DMS153 treated with DMSO at 0.1 percent for 48 hours (cell line): Measurements from ENCODE around the gene SPPL3.
A peak's percentile ranks its signal among the peaks of the same experiment; 100 is the strongest.

ENCODE experiments used
- DNase-seq: peaks from one replicate; lab custom pipeline; 2025; ENCODE audit not compliant: unreplicated experiment; lab: John Stamatoyannopoulos, UW

SPPL3 gene

DNA sequence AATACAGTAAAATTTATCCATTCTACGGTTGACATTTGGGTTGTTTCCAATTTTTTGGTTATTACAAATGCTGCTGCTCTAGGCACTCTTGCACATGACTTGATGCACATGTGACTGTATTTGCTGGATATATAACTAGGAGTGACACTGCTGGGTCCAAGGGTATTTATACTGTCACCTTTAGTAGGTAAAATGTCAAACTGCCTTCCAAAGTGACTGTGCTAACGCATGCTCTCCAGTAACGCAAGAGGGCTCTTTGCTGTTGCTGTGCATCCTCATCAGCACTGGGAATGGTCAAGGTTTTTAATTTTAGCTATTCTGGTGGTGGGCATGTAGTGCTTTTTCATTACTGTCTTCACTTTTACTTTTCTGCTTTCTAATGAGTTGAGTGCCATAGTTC, 116.3 kb downstream of the SPPL3 start:
- DNase-seq, result no peak

DNA sequence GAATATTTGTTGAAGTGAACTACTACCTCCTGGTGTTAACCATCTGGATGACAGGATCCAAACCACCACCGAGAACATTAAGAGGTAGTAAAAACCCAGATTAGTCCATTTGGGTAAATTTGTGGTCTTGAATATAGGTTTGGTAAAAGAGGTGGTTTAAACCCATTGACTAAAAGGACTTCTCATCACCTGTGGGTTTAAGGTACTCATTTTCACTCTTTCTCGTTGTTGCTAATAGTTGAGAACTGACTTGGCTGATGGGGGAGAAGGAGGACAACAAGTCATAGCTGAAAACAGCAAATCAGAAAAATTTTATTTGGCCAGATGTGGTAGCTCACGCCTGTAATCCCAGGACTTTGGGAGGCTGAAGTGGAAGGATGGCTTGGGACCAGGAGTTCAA, 119.4 kb downstream of the SPPL3 start:
- no peak for DNase-seq

DNA sequence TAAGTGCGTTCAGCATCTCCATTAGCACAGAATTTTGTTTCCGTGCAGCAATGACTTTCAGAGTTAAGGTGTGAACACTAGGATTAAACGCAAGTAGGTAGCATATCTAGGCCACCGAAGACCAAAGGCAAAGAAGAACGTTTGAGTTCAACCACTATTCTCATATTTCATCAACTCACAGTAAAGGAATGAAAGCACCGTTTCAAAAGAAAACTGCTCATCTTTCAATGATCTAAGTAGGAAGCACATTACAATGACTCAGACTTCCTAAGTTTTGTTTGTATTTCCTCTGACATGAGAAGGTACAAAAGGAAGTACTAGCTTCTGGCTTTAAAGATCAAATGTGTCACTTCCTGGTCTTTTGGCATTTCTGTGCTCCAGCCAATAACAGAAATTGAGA, 121.0 kb downstream of the SPPL3 start:
- DNase-seq, result no peak

DNA sequence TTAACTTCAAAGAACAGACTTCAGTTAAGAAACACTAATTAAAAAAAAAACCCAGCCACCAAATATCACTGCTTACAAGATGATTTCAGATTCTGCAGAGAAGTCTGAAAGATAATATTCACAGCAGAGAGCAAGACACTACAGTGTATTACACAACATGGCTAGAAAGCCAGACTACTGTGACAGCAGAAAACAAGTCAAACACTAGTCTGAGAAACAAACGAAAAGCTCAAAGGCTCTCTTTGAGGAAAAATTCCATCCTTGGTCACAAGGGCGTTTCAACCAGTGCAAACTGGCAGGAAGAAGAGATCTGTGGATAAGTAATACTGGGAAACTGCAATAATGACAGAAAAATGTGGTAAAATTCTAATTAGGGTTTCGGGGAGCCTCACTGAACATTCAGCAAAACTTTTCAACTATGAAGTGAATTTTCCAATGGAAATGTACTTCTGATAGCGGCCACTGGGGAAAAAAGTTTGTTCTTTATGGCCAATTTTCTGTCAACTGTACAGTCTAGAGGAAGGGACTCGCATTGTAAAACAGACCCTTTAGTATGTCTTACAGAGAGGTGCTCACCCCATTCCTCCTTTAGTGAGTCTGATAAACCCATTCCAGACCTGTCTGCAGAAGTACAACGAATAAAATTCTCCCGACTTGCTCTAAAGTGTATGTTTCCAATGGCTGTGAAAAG, 128.2 kb downstream of the SPPL3 start:
- DNase-seq, result no peak

DNA sequence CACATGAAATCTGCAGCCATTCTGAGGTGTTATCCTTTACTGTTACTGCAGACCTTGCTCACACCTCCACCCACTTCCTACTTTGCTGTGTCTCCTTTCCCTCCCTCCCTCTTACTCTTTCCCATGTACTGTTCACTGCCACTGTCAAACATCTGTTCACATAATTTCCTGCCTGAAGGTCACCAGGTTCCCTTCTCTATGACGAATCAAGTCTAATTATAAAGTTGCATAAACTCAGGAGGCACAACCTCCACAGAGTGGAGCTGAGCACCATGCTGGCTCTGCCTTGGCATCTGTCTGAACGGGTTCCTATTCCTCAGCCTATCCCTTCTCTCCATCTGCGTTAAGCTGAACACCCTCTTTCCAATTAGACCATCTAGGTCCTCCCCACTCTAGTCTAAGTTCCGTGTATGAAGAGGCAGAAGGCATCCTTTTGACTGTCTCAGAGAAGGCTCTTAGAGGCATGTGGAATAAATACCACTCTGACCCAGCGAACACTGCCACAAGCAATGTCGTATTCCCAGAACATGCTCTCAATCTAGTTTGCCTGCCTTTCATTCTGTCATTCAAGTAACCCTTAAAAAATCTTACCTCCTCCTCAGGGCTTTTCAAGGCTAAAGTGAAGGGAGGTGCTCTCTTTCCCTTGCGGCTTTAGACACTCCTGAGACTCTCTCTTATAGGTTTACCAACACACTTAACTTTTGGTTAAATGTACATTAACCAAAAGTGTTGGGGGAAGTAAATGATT, 129.8 kb downstream of the SPPL3 start:
- DNase-seq, result no peak

DNA sequence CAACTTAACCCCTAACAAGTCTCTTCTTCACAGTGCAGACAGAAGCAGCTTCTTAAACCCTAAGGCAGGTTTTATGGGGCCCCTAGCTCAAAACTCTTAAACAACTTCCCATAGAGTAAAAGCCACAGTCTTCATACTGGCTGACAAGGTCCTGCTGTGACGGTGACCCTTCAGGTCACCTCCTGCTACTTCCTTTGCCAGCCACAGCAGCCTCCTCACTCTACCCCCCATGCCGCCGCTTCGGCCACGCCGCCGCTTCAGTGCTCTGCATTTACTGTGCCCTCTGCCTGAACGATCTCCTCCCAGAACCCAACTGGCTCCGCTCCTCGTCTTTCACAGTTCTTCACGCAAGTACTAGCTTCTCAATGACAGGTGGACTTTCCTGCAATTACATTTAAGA, 133.1 kb downstream of the SPPL3 start:
- no peak for DNase-seq

DNA sequence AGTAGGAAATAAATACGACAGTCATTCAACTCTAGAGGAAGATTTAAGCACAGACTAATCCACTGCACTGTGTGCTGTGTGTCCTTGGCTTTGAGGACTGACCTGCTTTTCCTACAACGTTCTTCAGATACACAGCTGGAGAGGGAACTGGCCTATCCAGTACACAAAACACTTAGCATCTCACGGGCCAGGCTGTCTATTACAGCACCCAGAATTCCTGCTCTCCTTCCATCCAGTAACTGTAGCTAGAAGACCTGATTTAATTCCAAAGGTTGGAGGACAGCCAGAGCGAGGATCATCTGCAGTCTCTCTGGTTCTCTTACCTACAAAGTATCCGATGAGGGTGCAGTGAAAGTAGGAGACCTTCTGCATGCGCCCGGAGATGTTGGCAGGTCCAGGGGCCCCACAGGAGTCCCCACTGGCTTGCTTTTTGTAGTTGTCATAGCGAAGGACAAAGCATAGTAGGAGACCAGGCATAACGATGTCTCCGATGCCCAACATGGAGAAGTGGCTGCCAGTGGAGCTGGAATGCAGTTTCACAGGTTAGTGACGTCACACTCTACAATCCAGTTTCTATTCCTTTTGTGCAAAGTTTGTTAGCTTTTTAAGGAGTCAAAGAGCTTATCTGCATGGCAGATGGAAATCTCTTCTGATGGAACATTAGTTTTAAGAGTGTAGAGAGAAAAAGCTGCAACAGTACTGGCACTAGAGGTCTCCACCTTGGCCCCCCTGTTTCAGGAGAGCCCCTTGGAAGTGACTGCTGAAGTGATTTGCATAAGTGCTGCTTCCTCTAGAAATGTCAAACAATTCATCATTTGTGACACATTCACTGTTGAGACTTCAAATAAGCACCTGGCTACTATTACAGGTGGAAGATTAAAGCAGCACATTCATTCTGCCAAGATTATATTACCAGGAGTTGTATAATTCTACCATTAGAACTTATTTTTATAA, 136.8 kb downstream of the SPPL3 start:
- DNase-seq, result no peak

DNA sequence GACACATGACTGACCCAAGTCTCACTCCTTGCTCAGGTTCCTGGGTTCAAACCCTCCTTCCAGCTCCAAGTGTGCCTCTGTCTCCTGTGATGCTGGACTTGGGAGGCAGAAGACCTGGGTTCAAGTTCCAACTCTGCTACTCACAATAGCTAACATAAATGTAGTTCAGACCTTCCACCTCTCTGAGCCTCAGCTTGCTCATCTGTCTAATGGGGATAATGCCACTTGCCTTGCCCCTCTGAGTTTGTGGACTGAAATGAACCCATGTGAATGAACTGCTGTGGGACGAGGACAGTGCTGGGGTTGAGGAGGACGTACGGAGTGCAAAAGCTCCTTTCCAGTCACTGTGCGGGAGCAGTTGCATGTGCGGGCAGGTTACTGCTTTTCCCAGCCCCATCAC, 137.6 kb downstream of the SPPL3 start:
- DNase-seq, result no peak

DNA sequence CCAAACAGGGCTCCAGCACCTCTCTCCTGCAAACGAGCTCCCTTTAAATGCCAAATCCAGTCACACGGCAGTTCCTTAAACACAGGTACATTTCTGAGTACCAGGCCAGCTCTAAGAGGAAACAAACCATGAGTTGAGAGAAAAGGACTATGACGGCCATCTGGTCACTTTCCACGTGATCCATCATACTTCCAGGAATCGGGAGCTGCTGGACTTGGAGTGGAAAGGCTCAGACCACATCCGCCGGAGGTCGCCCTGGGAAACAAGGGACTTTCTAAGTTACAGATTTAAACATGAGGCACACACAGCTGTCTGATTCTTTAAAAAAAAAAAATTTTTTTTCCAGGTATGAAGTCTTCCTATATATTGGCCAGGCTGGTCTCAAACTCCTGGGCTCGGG, 139.3 kb downstream of the SPPL3 start:
- DNase-seq, result no peak

DNA sequence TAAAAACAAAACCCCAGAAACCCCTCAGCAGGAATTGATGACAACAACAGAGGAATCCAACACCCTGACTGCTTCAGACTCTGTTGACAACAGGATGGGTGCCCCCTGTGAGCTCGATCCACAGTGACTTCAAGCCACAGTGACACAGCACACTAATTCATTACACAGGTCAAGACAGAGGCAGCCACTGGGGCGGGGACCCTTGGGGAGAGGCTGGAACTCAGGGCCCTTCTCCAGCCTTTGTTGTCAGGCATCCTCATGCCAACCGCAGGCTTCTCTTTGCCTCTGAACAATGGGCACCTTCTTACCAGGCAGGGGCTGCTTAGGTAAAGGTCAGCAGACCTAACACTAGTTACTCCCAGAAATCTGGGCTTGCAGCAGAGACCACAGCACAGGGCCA, 140.9 kb downstream of the SPPL3 start:
- DNase-seq, result no peak

DNA sequence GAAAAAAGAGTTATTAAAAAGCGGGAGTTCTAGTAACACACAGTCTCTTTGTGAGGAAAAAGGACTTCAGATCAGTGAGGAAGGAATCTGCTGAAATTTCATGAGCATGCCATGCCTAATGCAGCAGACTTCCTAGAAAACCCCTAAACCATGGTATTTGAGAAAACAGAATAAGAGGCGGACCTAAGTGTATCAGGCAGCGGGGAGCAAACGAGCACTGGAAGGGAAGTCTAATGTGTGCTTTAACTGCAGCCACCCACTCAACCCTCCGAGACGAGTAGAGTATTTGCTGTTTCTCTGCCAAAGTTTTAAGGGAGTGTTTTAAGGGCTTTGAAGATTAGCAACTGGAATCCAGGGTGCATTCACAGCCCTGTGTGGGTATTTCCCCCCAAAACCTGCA, 142.1 kb downstream of the SPPL3 start:
- DNase-seq, result no peak

DNA sequence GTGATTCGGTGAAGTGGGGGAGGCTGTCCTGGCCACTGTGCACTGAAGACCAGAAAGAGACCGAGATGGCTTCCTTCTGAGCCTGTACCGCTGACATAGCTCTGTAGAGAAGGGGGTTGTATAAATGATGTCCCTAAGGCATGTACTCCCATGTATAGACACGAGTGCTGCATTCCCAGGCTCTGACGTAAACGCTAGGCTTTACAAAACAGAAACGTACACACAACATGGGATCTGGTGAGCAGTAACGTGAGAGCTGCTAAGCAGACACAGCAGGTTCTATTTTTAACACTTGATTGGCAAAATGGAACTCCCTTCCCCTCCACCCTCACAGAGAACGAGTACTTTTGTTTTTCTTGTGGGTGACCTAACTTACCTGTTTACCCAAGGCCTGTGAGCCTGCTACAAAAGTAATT, 142.6 kb downstream of the SPPL3 start:
- DNase-seq, result peak; percentile 23

DNA sequence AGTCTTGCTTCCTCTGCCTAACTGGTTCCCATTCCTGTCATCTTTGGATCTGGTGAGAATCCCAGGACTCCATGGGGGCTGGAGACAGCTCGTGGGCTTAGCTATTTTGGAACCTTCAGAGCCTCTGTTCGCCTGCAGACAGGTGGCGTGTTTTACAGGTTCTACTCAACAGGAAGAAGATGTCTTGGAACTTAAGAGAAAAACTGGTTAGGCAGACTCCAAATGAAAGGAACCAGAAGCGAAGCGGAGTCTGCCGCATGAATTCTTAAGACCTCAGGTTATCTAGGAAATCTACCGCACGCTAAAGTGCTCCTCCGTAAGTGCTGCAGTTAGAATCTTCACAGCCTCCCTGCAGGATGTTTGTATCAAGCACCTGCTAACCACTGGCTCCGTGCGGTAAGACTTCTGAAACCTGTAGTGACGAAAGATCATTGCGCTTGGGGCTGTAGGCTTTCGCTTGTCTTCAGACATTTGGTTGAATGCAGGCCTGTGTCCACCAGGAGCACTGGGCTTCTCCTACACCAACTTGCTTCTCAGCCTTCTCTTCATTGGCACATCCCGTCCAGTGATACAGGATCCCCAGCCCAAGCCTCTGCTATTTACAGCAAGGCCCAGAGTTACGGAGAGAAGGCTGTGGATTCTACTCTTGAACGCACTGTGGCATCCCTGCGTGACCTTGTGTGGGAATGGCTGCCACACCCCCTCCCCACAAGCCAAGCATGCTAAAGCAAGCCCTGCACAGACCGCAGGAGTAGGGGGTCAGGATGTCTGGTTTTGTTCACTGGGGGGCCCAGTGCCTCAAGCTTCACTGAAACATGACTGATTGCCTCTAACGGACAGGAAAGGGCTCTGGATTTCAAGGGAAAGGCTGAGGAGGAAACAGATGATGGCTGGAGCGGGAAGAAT, 143.6 kb downstream of the SPPL3 start:
- DNase-seq, result no peak

DNA sequence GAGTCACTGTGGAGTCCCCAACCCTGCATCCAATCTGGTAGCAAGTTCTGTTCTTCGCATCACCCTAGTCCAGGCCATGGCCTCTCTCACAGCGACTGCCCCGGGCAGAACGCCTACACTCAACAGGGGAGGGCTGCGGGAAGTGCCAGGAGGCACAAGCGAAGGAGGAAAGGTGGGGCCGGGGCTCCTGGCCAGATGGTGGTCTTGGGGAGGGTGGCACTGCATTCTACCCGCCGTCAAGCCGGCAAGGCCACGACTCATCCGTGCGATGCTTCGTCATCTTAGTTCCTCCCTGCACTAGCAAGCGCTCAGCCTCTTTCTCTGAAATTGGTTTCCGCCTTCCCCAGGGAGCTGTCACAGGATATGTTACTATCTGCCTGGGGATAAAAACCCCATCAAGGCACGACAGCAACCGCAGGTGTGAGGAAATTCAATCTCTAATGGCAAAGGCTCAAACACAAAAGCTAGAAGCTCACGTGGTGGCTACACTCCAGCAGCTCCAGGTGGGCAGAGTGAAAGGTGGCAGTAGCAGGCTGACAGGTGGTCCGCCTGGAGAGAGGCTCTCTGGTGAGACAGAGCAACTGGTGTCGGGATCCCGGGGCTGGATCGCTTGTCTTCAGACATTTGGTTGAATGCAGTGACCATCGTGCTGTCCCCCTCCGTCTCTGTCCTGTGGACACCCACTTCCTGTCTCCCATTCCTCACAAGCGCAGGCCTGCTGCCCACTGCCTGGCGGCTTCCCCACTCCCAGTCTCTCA, 144.4 kb downstream of the SPPL3 start:
- peak; percentile 80 for DNase-seq

DNA sequence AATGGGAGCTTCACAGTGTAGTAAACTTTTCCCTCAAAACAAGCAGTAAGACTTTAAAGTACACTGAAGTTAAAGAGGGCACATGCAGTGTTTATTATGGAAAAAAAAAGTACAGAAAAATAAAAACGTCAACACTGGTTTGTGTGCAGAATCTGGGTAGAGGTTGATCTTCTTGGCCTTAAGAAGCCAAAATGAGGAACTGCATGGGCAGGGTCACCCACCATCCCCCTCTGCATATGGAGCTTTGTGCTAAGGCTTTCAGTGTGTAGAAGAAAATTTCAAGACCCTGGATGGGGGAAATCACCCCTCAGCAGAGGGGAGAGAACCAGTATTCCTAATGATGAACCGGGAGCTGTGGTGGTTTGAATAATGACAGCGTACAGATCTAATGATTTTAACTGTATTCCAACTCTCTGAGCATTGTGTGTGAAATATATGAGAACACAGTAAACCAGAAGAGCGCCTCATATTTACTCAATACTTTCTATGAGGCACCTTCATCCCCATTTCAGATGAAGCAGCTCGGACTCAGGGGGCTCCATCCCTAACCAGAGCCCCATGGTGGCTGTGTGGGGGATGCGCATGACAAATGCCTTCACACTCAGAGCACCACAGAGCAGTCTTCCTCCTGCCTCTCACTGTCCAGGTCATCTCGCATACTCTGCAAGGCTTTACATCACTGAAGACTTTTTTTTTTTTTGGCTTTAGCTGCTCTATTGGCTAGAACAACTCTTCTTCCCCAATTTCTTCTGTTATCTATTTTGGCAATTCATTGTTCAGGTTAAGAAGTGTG, 145.2 kb downstream of the SPPL3 start:
- no peak for DNase-seq

DNA sequence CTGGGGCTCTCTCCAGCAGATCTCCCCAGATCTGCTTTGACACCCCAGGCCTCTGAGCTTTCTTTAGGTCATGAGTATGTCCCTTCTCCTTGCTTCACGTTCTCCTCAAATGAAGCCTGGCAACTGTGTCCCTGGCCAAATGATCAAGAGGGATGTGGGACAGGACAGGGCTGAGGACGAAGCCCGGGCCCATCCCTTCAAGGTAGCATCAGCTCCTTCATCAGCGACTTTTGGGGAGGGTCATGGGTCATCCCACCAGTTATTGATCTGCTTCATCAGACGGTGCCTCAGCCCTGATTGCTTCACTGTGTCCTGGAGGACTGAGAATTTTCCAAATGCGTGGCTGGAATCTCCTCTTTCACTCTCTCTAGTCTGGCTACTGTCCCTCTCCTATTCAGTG, 146.2 kb downstream of the SPPL3 start:
- no peak for DNase-seq

DNA sequence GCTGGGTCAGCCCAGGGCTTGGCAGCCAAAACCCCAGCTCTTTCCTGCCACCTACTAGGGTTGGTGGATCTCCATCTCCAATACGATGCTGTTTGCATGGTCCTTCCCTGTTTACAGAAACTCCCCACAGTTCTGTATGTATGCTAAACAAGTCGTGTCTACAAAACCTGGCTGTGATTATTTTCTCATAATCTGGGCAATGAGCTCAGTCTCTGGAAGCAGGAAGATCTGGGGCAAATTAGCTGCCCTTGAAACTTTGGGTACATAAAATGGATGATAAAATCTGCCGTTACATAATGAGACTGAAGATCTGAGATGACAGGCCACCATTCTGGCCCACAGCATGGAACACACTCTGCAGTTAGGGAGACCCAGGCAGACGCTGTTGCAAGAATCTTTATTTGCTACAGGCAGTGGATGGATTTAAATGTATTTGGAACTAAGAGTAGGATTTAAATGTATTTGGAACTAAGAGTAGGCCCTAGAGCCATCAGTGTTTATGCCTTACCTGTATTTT, 146.9 kb downstream of the SPPL3 start:
- no peak for DNase-seq

DNA sequence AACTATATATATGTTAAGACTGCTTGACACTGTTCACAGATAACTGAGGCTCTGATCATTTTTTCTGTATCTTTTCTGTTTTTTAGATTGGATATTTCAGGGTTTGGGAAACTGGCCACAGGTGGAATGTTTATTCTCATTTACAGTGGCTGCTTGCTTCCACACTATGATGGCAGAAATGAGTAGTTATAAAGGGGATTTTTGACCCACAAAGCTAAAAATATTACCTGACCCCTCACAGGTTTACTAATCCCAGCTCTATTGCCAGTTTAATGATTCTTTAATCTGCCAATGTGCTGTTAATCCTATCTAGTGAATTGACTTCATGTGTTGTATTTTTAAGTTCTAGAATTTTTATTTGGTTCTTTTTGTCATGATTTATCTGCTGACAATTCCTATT, 148.9 kb downstream of the SPPL3 start:
- DNase-seq, result no peak

DNA sequence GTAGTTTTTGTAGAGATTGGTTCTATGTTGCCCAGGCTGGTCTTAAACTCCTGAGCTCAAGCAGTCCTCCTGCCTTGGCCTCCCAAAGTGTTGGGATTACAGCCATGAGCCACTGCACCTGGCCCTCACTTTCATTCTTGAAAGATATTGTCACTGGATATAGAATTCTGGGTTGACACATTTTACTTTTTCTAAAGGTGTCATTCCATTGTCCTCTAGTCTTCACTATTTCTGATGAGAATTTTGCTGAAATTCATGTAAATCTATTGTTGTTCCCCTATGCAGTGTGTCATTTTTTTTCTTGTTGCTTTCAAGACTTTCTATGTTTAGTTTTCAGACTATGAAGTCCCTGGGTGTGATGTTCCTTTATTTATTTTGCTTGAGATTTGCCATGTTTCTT, 149.4 kb downstream of the SPPL3 start:
- DNase-seq, result no peak
